HEK293T (cell line): Measurements from ENCODE around the gene USP31.

ENCODE experiments used
- ARNT ChIP-seq: fragments of 450-650 bp; IDR thresholded peaks from 2 replicates; pipeline ENCODE4 v1.6.1; 2017; ENCODE audit warnings: mild to moderate bottlenecking
- BHLHE40 ChIP-seq: fragments of 450-650 bp; IDR thresholded peaks from 2 replicates; pipeline ENCODE4 v1.6.1; 2016; ENCODE audit warnings: mild to moderate bottlenecking, moderate library complexity, borderline replicate concordance
- ELF4 ChIP-seq: fragments of 450-650 bp; IDR thresholded peaks from 2 replicates; pipeline ENCODE4 v1.6.1; 2017; ENCODE audit warnings: antibody characterized with exemption
- FOXA1 ChIP-seq: fragments of 450-650 bp; IDR thresholded peaks from 2 replicates; pipeline ENCODE4 v1.6.1; 2016; ENCODE audit warnings: mild to moderate bottlenecking
- FOXK2 ChIP-seq: fragments of 450-650 bp; IDR thresholded peaks from 2 replicates; pipeline ENCODE4 v1.6.1; 2016; ENCODE audit warnings: mild to moderate bottlenecking
- FOXM1 ChIP-seq: fragments of 450-650 bp; IDR thresholded peaks from 2 replicates; pipeline ENCODE4 v1.6.1; 2017; ENCODE audit warnings: mild to moderate bottlenecking, borderline replicate concordance
- PKNOX1 ChIP-seq: fragments of 450-650 bp; IDR thresholded peaks from 2 replicates; pipeline ENCODE4 v1.6.1; 2016
- SUZ12 ChIP-seq: fragments of 450-650 bp; IDR thresholded peaks from 2 replicates; pipeline ENCODE4 v1.6.1; 2016; ENCODE audit warnings: mild to moderate bottlenecking

GRCh38 chr16:23057013-23057596, 92.1 kb downstream of the USP31 start:
- no peak for TF ChIP-seq ELF4
- TF ChIP-seq FOXK2: no peak
- TF ChIP-seq BHLHE40: no peak
- TF ChIP-seq PKNOX1: no peak
- TF ChIP-seq FOXA1: no peak
- no peak for TF ChIP-seq FOXM1
- no peak for TF ChIP-seq ARNT
- TF ChIP-seq SUZ12: no peak
